B cell (primary cell): Measurements from ENCODE around the gene TTC23.

Source experiments
- CTCF ChIP-seq: fragments of 200-600 bp; IDR thresholded peaks from one replicate; pipeline ENCODE4 v1.8.0; 2022; ENCODE audit warnings: antibody characterized with exemption, mild to moderate bottlenecking
- EZH2 ChIP-seq: IDR thresholded peaks from 2 replicates; pipeline ENCODE4 v1.6.1; 2012; ENCODE audit warnings: borderline replicate concordance, low read depth, mild to moderate bottlenecking, moderate library complexity, low read length; ENCODE audit not compliant: insufficient read depth, poor library complexity, severe bottlenecking

- no peak for TF ChIP-seq CTCF
- TF ChIP-seq EZH2: no peak
Measured at GRCh38 chr15:99224372-99225214, 24.8 kb downstream of the TTC23 start.
